ENCODE measurements around the gene CCDC171. TPM values are rescaled to one million over a fixed set of nuclear protein-coding genes. Genes with fewer than 3 reads are reported as not detected.

The CCDC171 gene
- total RNA-seq, 2 donors from 2014 or later = 2.0 to 3.6 TPM

DNA sequence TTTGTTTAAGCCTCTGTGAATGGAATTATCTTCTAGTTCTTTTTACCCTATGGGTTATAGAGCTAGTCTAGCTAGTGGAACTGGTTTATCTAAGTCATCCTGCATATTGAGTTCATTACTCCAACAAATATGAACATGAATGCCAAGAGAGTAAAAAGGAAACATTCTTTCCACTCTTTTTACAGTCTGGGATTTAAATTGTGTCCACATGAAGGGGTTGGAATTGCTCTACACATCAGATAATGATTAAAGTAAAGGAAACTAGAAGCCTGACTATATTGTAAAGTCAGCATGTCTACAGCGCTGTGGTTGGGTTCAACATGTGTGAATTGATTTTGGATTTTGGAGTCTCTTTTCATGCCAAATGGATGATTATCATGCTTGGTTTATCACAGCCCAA is 173.1 kb downstream of the CCDC171 start:
- DNase-seq (ENCODE audit: low spot score) (no peak), ATAC-seq (no peak)
- H3K27ac Mint-ChIP-seq = no peak overlapping the region
- no peak overlapping the region for H3K4me3 Mint-ChIP-seq
- no peaks in the 10 kb centered on the region for H3K36me3 Mint-ChIP-seq
- no peaks in the 10 kb centered on the region for H3K4me1 Mint-ChIP-seq (ENCODE audit: low read depth in 2 of 2)
- no peaks in the 10 kb centered on the region for H3K27me3 Mint-ChIP-seq
- H3K9me3 Mint-ChIP-seq = no peaks in the 10 kb centered on the region

DNA sequence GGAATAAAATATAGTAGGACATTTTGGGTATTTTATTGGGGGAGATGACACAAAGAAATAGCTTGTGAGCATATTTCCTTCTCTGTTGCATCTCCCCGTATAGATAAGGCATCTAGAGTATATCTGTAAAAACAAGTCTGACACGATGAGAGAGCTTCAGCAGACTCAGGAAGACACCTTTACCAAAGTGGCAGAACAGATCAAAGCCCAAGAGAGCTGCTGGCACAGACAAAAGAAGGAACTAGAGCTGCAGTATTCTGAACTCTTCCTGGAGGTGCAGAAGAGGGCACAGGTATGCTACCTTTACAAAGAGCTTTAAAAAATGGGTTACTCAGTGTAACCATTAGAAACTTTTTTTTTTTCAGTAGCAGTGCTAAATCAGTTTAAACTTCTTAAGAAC is 176.7 kb downstream of the CCDC171 start:
- Mint-ChIP-seq H3K27ac (no peak overlapping the region), H3K36me3 (no peaks in the 10 kb centered on the region), H3K4me3 (no peak overlapping the region)

GRCh38 chr9:15735083-15735857 is 182.4 kb downstream of the CCDC171 start:
- Mint-ChIP-seq H3K4me3 (no peak overlapping the region), H3K36me3 (no peaks in the 10 kb centered on the region), H3K4me1 (ENCODE audit: low read depth in 2 of 2) (no peaks in the 10 kb centered on the region), H3K9me3 (peaks cover 3% of the 10 kb centered on the region), H3K27ac (no peak overlapping the region), H3K27me3 (no peaks in the 10 kb centered on the region)
- DNase-seq (ENCODE audit: low spot score) = no peak
- ATAC-seq = no peak

More for the DNA sequence above, 176.7 kb downstream of the CCDC171 start:
- ATAC-seq = no peak
- Mint-ChIP-seq H3K27me3 (no peaks in the 10 kb centered on the region), H3K9me3 (peaks cover 3% of the 10 kb centered on the region), H3K4me1 (ENCODE audit: low read depth in 2 of 2) (no peaks in the 10 kb centered on the region)
- DNase-seq (ENCODE audit: low spot score) = no peak

GRCh38 chr9:15736569-15736968 is 183.7 kb downstream of the CCDC171 start:
- H3K4me3 Mint-ChIP-seq = no peak overlapping the region
- no peak overlapping the region for H3K27ac Mint-ChIP-seq
- H3K27me3 Mint-ChIP-seq = no peaks in the 10 kb centered on the region
- no peaks in the 10 kb centered on the region for H3K9me3 Mint-ChIP-seq
- H3K4me1 Mint-ChIP-seq (ENCODE audit: low read depth in 2 of 2) = no peaks in the 10 kb centered on the region
- no peaks in the 10 kb centered on the region for H3K36me3 Mint-ChIP-seq
- DNase-seq (ENCODE audit: low spot score) = no peak
- ATAC-seq = no peak

DNA sequence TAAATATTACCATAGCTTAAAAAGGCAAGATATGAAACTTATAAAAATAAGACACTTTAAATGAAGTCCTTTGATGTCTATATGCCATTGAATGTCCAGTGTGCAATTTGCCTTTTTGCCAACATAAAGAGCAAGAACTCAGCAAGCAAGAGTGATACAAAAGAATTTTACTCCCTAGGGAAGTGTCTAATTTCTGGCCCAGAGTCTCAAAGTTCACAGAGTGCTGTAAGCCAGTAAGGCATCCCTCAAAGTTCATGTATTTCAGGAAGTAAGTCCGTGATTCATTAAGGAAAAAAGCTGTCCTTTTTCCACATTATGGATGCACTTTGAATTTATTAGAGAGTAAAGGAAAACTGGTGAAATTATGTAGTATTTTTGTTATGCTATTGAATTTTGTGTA is 185.2 kb downstream of the CCDC171 start:
- ATAC-seq = no peak
- H3K9me3 Mint-ChIP-seq = no peaks in the 10 kb centered on the region
- no peaks in the 10 kb centered on the region for H3K4me1 Mint-ChIP-seq (ENCODE audit: low read depth in 2 of 2)
- H3K27ac Mint-ChIP-seq = no peak overlapping the region
- H3K4me3 Mint-ChIP-seq = no peak overlapping the region
- no peak for DNase-seq (ENCODE audit: low spot score)
- no peaks in the 10 kb centered on the region for H3K27me3 Mint-ChIP-seq
- no peaks in the 10 kb centered on the region for H3K36me3 Mint-ChIP-seq

- Mint-ChIP-seq H3K4me1 (ENCODE audit: low read depth in 2 of 2) (no peaks in the 10 kb centered on the region), H3K9me3 (no peaks in the 10 kb centered on the region), H3K36me3 (no peaks in the 10 kb centered on the region), H3K27me3 (no peaks in the 10 kb centered on the region), H3K4me3 (no peak overlapping the region), H3K27ac (no peak overlapping the region)
- no peak for ATAC-seq
- DNase-seq (ENCODE audit: low spot score) = no peak
These were observed 188.2 kb downstream of the CCDC171 start for GRCh38 chr9:15741015-15741414.

- Mint-ChIP-seq H3K27ac (no peak overlapping the region), H3K27me3 (no peaks in the 10 kb centered on the region), H3K36me3 (peaks cover 10% of the 10 kb centered on the region), H3K4me3 (no peak overlapping the region), H3K9me3 (peaks cover 2% of the 10 kb centered on the region), H3K4me1 (ENCODE audit: low read depth in 2 of 2) (no peaks in the 10 kb centered on the region)
- no peak for ATAC-seq
- DNase-seq (ENCODE audit: low spot score) = no peak
These were observed 190.7 kb downstream of the CCDC171 start for GRCh38 chr9:15743512-15743911.

DNA sequence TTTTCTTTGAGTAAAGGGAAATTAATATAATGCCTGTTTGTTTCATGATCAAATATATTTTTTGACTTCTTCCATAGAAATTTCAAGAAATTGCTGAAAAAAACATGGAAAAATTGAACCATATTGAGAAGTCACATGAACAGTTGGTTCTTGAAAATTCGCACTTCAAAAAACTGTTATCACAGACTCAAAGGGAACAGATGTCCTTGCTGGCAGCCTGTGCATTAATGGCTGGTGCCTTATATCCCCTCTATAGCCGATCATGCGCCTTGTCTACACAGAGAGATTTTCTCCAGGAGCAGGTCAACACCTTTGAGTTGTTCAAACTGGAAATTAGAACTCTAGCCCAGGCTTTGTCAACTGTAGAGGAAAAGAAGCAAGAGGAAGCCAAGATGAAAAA is 191.4 kb downstream of the CCDC171 start:
- H3K4me3 Mint-ChIP-seq = no peak overlapping the region
- H3K27me3 Mint-ChIP-seq = no peaks in the 10 kb centered on the region
- H3K36me3 Mint-ChIP-seq = peaks cover 15% of the 10 kb centered on the region
- H3K4me1 Mint-ChIP-seq (ENCODE audit: low read depth in 2 of 2) = no peaks in the 10 kb centered on the region
- no peak for ATAC-seq
- peaks cover 5% of the 10 kb centered on the region for H3K9me3 Mint-ChIP-seq
- H3K27ac Mint-ChIP-seq = no peak overlapping the region
- DNase-seq (ENCODE audit: low spot score) = no peak

GRCh38 chr9:15746905-15747304 is 194.1 kb downstream of the CCDC171 start:
- Mint-ChIP-seq H3K27ac (no peak overlapping the region), H3K4me3 (no peak overlapping the region), H3K36me3 (peaks cover 22% of the 10 kb centered on the region), H3K4me1 (ENCODE audit: low read depth in 2 of 2) (no peaks in the 10 kb centered on the region), H3K27me3 (peaks cover 0 to 3% of the 10 kb centered on the region in 2 donors), H3K9me3 (peaks cover 12% of the 10 kb centered on the region)
- DNase-seq (ENCODE audit: low spot score) (no peak), ATAC-seq (no peak)

DNA sequence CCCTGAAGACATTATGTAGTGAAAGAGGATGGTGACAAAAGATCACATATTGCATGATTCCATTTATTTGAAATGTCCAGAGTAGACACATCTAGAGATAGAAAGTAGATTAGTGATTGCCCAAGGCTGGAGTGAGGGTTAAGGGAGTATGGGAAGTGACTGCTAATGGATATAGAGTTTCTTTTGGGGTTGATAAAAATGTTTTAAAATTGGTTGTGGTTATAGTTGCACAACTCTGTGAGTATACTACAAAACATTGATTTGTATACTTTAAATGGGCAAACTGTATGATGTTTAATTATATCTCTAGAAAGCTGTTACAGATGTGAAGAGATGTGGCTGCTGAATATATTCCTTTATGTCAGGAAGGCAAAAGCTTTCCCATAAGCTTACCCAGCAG is 202.8 kb downstream of the CCDC171 start:
- Mint-ChIP-seq H3K9me3 (no peaks in the 10 kb centered on the region), H3K27me3 (no peaks in the 10 kb centered on the region), H3K4me3 (no peak overlapping the region), H3K27ac (no peak overlapping the region), H3K36me3 (no peaks in the 10 kb centered on the region), H3K4me1 (ENCODE audit: low read depth in 2 of 2) (no peaks in the 10 kb centered on the region)
- ATAC-seq (no peak), DNase-seq (ENCODE audit: low spot score) (no peak)

GRCh38 chr9:15761551-15761950 is 208.7 kb downstream of the CCDC171 start:
- Mint-ChIP-seq H3K36me3 (no peaks in the 10 kb centered on the region), H3K27ac (no peak overlapping the region), H3K9me3 (no peaks in the 10 kb centered on the region), H3K4me1 (ENCODE audit: low read depth in 2 of 2) (no peaks in the 10 kb centered on the region), H3K4me3 (no peak overlapping the region), H3K27me3 (no peaks in the 10 kb centered on the region)
- DNase-seq (ENCODE audit: low spot score) = no peak
- ATAC-seq = no peak

GRCh38 chr9:15763371-15763770 is 210.5 kb downstream of the CCDC171 start:
- Mint-ChIP-seq H3K27me3 (no peaks in the 10 kb centered on the region), H3K4me1 (ENCODE audit: low read depth in 2 of 2) (no peaks in the 10 kb centered on the region), H3K27ac (no peak overlapping the region), H3K9me3 (no peaks in the 10 kb centered on the region), H3K36me3 (no peaks in the 10 kb centered on the region), H3K4me3 (no peak overlapping the region)
- ATAC-seq (no peak), DNase-seq (ENCODE audit: low spot score) (no peak)

- Mint-ChIP-seq H3K27ac (no peak overlapping the region), H3K4me1 (ENCODE audit: low read depth in 2 of 2) (no peaks in the 10 kb centered on the region), H3K9me3 (no peaks in the 10 kb centered on the region), H3K4me3 (no peak overlapping the region), H3K36me3 (no peaks in the 10 kb centered on the region), H3K27me3 (no peaks in the 10 kb centered on the region)
- DNase-seq (ENCODE audit: low spot score) (no peak), ATAC-seq (no peak)
These were observed 211.3 kb downstream of the CCDC171 start for GRCh38 chr9:15764131-15764530.

- no peak overlapping the region for H3K27ac Mint-ChIP-seq
- DNase-seq (ENCODE audit: low spot score) (no peak), ATAC-seq (no peak)
- no peaks in the 10 kb centered on the region for H3K36me3 Mint-ChIP-seq
- no peaks in the 10 kb centered on the region for H3K27me3 Mint-ChIP-seq
- no peak overlapping the region for H3K4me3 Mint-ChIP-seq
- no peaks in the 10 kb centered on the region for H3K9me3 Mint-ChIP-seq
- no peaks in the 10 kb centered on the region for H3K4me1 Mint-ChIP-seq (ENCODE audit: low read depth in 2 of 2)
These were observed 216.7 kb downstream of the CCDC171 start for GRCh38 chr9:15769547-15769946.

- Mint-ChIP-seq H3K9me3 (no peaks in the 10 kb centered on the region), H3K4me1 (ENCODE audit: low read depth in 2 of 2) (no peaks in the 10 kb centered on the region), H3K36me3 (no peaks in the 10 kb centered on the region), H3K27ac (no peak overlapping the region), H3K4me3 (no peak overlapping the region), H3K27me3 (no peaks in the 10 kb centered on the region)
- DNase-seq (ENCODE audit: low spot score) (no peak), ATAC-seq (no peak)
These were observed 226.0 kb downstream of the CCDC171 start for GRCh38 chr9:15778861-15779260.
